ENCODE measurements around the gene MYH9.
A peak's percentile ranks its signal among the peaks of the same experiment; 100 is the strongest.
"Not testable (repeated sequence)": the region's sequence is repeated elsewhere in the genome, so short reads cannot be mapped to it uniquely, and the experiment has no call there.

The MYH9 gene

DNA sequence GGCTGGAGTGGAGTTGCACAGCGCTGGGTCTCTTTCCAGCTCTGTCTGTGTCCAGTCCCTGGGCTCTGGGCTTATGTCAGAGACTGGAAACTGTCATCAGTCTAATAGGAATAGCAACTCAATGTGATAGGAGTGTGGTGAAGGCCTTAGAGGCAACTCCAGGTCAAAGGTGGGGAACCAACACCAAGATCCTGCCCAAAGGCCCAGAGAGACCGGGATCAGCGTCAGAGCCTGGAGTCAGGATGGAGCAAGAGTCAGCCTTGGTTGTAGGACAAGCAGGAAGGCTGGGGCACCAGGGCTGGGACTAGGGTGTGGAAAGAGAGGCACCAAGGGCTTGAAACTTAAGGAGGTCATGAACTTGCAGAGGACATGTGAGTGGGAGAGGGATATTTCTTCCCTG is 125.5 kb downstream of the MYH9 start:
- DNase-seq = not testable (repeated sequence)

DNA sequence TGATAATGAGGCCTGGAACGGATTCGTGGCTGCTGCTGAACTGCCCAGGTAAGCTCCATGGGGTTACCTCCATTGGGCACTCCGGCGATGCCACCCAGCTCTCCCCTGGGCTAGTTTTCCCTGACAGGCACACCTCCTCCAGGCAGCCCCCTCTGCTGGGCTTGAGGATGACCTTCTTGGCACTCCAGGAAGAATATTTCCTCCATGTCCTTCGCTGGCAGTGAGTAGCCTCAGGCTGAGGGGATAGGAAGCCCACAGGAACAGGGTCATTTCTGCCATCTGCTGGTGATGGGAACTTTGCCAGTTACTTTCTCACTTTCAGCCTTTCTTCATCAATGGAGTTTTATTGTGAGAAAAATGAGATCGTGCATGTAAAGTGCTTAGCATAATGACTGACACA is 126.1 kb downstream of the MYH9 start:
- not testable (repeated sequence) for DNase-seq

DNA sequence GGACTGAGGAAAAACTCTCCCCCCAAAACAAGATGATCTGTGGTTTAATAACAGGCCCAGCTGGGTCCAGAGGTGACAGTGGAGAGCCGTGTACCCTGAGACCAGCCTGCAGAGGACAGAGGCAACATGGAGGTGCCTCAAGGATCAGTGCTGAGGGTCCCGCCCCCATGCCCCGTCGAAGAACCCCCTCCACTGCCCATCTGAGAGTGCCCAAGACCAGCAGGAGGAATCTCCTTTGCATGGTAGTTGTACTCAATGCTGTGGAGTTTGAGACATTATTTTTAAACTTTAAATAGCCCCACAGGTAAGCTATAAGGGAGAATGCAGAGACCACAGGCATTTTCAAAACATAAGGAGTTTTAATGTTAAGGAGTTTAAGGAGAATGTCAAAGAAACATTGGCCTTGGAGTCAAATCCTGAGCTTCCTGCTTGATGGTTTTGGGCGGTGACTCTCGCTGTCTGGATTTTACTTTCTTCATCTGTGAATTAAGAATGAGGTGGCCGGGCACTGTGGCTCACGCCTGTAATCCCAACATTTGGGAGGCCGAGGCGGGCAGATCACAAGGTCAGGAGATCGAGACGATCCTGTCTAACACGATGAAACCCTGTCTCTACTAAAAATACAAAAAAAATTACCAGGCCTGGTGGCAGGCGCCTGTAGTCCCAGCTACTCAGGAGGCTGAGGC is 128.0 kb downstream of the MYH9 start:
- no peak for DNase-seq

DNA sequence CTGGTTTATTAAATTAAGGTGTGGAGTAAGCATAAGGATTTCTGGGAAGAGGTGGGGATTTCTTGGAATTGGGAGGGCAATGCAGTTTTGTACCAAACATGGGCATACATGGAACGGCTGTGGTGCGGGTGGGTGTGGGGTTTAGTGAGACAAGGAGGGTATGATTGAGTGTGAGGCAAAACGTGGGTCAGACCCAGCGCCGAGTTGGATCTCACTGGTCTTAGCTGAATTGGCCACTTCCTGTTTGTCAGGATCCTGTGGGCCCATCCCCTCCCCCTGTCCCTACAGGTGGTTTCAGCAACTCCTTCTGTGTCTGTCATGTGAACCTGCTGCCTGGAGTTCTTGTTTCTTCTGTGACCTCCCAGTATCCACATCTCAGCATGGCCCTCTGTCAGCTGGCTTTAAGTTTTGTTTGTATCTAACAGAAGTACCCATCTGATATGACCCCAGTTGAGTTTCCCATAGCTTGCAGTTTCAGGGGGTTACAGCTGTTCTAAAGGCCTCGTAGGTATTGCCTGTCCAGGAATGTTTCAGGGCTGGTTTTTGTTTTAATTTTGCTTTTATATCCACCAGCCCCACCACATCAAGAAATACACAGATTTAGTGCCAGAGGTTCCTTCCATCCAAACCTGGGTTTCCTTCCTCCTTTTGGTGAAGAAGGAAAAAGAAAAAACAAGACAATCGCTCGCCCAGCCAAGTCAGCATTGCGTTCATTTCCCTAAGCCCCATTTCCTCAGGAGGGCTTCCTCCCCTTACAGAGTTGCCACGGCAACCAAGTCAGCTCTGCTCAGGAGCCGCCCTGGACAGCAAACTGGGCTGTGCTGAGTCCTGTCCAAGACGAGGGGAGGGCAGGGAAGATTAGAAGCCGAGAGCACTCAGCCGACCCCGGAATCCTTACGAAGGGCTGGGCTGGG is 128.8 kb downstream of the MYH9 start:
- no peak for DNase-seq

DNA sequence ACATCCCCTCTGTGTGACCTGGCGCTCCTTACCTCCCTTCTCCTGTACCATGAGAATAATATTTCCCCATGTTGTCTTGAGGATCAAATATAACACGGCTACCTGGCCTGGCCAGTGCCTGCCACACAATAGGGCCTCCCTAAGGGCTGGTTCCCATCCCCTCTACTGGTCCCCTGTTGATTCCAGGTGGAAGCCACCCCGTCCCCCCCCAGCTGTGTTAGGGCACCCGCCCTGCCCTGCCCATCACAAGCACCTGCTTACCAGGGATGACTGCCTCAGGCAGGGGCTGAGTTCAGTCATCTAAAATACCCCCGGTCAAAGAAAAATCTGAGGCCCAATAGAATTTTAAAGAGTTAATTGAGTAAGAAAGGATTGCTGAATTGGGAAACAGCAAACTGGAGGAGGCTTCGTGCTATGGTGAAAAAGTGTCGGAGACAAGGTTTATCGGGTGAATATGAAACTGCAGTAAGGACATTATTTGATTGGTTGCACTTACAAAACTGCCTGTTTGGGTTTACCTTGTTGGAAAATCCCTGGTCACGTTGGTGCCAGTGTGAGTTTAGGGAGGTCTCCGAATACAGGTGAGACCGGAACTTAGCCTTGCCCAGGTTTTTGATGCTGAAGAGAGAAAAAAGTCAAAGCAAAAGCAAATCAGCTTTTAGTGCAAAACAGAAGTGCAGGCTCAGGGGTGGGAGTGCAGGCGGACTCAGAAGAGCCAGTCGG is 129.7 kb downstream of the MYH9 start:
- no peak for DNase-seq

DNA sequence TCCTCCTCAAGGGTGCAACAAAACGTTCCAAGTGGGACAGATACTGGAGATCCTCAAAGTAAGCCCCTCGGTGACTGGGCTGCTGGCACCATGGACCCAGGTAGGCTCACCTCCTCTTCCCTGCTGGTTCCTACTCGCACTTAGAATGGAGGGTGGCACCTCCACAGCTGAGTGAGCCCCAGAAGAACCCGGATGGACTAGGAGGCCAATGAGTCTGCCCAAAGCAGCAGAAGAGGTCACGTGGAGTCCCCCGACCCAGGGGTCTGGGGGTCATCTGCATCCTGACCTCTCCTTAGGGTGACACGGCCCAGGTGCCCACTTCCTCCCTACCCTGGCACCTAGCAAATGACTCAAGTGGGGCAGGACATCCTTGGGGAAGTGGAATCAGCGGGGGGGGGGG is 130.5 kb downstream of the MYH9 start:
- no peak for DNase-seq

DNA sequence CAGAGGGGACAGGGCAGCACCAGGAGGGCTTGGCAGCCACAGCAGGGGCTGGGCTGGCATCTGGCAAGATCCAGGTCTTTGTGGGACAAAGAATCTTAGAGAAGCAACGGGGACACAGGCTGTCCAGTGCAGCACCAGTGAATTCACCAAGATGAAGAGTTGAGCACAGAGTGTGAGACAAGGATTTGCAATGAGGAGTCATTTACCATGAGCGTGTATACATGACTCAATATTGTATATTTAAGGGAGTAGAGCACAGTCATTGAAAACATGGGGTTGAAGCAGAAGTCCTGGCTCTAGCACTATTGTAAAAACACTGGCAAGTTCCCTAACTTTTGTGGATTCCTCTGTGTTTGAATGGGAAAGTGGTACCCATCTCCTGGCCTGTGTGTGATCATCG is 131.3 kb downstream of the MYH9 start:
- no peak for DNase-seq

DNA sequence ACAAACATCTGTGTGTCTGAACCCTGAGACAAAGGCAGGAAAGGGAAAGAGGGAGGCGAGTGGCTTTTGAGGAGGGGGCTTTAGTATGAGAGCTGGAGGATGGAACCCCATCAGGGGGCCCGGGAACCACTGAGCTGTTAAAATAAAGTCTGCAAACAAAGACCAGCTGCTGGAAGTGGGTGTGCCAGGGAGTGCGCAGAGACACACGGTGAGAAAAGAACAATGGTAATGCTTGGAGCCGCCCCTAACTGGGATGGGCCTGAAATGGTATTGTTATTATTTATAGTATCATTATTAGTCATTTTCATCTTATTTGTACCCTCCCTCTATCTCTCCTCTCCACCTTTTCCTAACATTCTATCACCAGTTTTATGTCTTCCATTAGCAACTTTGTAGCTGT is 132.2 kb downstream of the MYH9 start:
- not testable (repeated sequence) for DNase-seq

DNA sequence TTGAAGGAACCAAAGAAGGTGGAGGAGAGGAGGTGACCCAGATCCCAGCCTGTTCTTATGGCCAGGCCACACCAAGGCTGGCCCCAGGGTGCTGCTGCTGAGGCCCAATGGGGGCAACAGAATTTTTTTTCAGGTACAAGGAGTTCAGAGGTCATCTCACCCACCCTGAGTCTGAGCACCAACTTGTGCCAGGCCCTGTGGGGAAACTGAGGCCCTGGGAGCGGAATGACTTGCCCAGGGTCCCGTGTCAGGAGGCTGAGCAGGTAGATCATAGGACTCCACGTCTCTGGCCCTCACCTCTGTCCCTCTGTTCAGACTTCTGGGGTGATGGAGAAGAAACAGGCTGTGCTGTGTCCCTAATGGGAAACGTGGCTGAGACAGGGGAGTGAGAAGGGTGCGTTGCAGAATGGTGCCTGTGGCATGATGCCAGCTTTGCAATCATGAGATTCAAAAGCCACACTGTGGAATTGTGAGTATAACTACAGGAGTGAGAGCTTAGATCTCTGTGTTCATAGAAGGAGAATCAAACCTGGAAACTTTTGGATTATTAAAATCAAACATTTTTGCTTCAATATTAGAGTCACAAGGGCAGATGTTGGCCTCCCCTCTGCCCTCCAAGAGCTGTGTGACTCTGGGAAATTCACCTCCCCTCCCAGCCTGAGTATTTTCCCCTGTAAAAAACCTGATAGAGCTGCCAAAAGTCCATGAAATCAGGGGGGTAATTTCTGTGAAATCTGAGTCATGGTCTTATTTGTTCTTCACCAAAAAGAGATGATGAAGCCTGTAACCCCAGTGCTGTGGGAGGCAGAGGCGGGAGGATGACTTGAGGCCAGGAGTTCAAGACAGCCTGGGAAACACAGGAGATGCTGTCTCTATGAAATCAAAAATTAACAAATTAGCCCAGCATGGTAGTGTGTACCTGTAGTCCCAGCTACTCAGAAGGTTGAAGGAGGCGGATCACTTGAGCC is 134.0 kb downstream of the MYH9 start:
- DNase-seq = no peak

DNA sequence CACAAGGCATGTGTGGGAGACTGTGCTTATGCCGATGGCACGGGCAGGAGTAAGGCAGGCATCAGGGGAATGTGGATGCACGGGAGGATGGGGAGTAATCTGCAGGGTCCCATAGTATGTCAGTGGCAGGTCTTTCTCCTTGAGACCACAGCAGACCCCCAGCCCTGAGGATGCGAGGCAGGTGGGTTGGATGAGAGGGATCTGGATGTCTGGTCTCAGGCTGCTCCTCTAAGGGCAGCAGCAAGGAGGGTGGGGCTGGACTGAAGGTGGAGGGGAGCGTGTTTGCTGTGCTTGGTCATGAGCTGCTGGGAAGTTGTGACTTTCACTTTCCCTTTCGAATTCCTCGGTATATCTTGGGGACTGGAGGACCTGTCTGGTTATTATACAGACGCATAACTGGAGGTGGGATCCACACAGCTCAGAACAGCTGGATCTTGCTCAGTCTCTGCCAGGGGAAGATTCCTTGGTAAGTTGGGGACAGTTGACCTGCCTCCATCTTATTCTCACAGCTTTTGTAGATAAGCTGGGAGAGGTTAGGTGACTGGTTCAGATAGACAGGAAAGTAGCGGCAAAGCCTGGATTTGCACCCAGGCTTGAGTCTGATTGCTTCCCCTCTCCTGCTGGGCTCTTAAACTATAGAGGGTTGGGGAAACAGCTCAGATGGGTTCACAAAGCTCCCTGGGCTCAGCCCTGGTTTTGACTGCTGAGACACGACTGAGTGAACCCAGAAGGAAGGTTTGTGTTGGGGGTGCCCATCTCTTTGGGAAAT is 134.8 kb downstream of the MYH9 start, which contains the start of gene APOL1:
Gene APOL1, plus strand, starts transcription at position 380 of the 769 bp plus-strand sequence. CDS start 1,823 bp downstream, outside the sequence.
- no peak for DNase-seq

DNA sequence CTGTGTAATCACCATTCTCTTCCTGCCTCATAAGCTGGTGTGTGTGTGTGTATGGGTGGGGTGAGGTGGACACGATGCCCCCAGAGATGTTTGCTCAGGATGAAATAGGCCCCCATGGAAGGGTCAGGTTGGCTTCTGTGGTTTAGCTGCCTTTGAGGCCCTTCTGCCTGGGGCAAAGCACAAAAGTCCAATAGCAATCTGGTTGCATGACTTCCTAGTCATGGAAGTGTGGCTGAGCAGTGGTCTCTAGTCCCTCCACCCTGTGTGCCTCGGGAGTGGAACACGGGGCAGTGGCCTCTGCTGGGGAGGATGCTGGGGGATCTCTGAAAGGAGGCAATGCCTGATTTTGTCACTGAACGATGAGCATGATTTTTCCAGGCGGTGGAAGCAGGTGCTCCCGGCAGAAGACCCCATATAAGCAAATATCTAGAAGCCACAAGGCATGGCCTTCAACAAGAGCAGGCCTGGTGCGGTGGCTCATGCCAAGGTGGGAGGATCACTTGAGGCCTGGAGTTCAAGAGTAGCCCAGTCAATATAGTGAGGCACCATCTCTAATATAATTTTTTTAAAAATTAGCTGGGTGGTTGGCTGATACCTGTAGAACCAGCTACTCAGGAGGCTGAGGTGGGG is 135.7 kb downstream of the MYH9 start:
- DNase-seq = not testable (repeated sequence)

DNA sequence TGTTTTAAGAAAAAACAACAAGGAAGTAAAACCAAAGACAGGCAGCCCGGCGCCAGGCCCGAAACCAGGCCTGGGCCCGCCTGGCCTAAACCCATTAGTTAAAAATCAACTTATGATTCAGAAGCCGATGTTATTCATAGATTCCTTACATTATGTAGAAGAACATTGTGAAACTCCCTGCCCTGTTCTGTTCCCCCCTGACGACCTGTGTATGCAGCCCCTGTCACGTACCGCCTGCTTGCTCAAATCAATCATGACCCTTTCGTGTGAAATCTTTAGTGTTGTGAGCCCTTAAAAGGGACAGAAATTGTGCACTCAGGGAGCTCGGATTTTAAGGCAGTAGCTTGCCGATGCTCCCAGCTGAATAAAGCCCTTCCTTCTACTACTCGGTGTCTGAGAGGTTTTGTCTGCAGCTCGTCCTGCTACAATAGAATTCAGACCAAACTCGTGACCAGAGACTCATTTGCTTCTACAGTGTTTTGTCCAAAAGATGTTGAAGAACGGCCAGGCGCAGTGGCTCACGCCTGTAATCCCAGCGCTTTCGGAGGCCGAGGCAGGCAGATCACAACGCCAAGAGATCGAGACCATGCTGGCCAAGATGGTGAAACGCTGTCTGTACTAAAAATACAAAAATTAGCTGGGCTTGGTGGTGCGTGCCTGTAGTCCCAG is 137.3 kb downstream of the MYH9 start:
- not testable (repeated sequence) for DNase-seq

DNA sequence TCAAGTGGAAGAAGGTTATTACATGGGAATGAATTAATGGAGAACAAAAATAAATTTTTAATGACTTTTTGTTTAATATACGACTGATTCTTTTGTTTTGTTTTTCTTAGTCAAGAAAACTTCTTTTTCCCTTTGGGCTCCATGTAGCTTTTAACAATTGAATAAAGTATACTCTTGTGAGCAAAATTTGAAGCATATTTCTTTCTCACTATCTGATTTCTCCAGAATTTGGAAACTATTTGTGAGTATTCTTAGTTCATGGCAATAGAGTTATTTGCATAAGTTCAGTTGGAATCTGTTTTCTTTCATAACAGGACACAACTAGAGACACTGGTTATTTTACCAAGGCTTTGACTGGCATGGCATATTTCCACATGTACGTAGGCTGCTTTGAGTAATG is 138.6 kb downstream of the MYH9 start:
- DNase-seq = no peak

DNA sequence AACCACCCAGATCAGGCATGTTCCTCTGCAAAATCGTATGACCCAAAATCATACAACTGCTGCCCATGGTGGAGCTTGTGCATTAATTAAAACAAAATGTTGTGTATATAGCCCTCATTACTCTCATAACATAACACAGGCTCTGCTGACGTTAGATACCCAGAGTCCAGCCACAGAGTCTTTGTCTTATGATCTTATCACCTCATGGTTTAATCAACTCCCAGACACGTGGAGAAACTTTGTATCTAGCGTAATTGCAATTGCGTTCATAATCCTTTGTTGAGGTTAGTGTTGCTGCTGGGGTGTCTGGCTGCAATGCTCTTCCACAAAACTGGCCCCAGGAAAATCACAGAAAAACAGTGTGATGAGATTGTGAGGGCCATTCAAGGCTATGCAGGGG is 139.8 kb downstream of the MYH9 start:
- no peak for DNase-seq

DNA sequence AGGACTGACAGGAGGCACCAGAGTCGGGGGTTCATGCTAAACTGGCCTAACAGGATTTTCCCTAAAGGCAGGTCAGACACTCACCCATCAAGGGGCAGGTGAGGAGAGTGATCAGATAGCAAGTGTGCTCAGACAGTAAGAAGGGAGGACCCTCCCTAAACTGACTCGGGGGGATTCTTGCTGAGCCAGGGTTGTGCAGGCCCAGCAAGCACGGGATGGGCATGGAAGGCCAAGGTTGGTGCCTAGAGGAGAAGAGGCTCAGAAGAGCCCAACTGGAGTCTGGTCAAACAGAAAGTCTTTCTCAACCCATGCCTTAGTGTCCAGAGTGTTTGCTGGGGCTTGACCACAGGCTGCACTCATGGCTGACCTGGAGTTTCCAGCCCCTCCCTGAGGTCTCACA is 141.0 kb downstream of the MYH9 start:
- DNase-seq = no peak

DNA sequence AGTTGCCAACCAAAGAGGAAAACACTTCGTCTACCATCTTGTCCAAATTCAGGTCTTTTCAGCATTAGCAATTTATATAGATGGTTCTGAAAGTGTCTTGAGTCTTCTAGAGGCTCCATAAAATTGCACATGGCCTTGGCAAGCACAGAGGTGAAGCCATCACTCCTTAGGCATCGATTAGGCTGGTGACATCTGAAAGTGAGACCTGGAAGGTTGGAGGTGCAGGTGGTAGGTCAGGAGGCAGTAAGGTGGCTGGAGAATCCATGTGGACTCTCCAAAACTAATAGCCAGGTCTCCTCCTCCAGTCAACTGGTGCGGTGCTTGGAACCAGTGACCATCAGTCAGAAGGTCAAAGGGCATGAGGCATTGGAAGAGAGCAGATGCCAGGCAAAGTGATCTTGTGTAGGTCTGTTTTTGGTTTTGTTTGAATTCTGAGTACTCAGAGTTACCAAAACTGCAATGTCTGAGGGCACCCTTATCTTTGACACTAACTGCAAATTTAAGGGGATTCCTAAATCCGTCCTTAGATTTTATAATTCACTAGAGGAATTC is 141.9 kb downstream of the MYH9 start:
- DNase-seq = no peak

DNA sequence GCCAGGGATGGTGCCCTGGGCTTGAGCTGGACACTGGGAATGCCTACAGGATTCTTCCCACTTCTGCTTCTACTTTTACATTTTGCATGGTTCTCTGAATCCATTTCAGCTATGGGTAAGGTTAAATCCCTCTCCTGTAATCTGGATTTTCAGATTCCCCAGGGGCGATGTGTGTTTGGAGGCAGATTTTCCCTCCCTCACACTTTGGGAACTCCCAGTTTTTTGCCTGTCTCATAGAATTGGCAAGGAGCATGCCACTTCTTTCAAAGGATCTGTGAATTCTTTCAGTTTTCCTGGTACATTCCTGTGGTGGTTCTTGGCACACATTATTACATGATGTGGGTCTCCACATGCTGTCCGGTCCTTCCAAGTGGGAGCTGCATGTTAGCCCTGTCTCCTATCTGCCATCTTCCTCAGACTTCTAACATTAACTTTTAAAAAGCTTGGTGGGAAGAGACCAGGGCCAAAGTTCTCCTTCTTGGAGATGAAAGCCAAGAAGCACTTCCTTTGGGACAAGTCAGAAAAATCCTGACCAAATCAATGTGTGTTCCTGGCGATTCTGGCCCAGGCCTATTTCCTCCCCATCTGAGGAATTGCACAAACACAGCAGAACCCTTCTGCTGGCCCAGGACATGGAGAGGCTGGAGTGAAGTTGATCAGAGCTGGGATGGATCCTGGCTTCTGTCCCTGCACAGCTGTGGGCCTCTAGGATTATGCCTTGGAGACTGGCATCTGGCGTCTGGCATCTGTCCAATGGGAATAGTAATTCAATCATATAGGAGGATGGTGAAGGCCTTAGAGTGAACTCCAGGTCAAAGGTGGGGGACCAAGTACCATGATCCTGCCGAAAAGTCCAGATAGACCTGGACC is 143.0 kb downstream of the MYH9 start:
- peak; percentile 53 for DNase-seq

DNA sequence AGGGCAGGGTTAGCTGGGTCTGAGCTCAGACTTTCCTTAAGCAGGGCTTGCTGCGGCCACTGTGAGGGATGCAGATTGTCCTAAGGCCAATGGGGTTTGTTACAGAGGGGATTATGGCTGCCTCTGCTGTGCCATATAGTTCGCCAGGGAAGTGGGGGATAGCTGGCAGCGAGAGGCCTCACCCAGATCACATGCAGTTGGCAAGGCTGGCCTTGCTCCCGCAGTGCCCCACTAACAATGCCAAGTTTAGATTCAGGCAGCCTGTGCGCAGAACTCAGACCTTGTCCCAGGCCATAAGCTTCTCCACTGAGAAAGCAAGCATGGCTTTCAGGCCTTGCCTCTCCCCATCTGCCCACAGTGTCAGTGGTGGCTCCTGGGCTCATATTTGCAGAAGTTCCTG is 143.8 kb downstream of the MYH9 start:
- no peak for DNase-seq
